VCaP (cell line): ENCODE measurements around the gene SEC14L5.

Experiments
- H3K27ac ChIP-seq: fragments of 450-650 bp; 2 replicates; pipeline ENCODE4 v1.5.1; 2017
- TF ChIP-seq, protein P1 (sequence below): fragments of 450-650 bp; conservative IDR thresholded peaks from 2 replicates; pipeline ENCODE4 v1.5.1; 2017; ENCODE audit warnings: mild to moderate bottlenecking, moderate library complexity

SEC14L5 gene

GRCh38 chr16:4937782-4938682 lies 20.1 kb upstream of the SEC14L5 start:
- TF ChIP-seq, protein P1, sequence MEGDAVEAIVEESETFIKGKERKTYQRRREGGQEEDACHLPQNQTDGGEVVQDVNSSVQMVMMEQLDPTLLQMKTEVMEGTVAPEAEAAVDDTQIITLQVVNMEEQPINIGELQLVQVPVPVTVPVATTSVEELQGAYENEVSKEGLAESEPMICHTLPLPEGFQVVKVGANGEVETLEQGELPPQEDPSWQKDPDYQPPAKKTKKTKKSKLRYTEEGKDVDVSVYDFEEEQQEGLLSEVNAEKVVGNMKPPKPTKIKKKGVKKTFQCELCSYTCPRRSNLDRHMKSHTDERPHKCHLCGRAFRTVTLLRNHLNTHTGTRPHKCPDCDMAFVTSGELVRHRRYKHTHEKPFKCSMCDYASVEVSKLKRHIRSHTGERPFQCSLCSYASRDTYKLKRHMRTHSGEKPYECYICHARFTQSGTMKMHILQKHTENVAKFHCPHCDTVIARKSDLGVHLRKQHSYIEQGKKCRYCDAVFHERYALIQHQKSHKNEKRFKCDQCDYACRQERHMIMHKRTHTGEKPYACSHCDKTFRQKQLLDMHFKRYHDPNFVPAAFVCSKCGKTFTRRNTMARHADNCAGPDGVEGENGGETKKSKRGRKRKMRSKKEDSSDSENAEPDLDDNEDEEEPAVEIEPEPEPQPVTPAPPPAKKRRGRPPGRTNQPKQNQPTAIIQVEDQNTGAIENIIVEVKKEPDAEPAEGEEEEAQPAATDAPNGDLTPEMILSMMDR = no peak
- H3K27ac ChIP-seq = peak overlapping the region; percentile 55; the same call in 1 of the 2 replicates

- TF ChIP-seq, protein P1 = no peak
- H3K27ac ChIP-seq = no peak overlapping the region
Observed at GRCh38 chr16:4938683-4939030, 19.5 kb upstream of the SEC14L5 start.

GRCh38 chr16:4940719-4941118 lies 17.4 kb upstream of the SEC14L5 start:
- TF ChIP-seq, protein P1 = no peak
- no peak overlapping the region for H3K27ac ChIP-seq

DNA sequence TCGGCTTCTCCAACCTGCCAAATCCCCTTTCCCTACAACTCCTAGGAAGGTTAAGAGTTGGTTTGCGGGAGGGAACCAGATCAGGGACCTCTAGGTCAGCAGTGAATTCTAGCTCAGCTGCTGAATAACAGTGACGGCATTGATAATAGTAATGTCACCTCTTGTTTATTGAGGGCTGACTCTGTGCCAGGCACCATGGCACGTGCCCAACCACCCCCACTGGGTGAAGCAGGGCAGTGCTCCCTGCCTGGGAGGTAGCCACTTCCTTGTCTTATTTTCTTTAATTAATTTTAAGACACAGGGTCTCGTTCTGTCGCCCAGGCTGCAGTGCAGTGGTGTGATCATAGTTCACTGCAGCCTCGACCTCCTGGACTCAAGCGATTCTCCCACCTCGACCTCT lies 15.6 kb upstream of the SEC14L5 start:
- no peak overlapping the region for H3K27ac ChIP-seq
- TF ChIP-seq, protein P1 = no peak

- TF ChIP-seq, protein P1 = no peak
- H3K27ac ChIP-seq = peak overlapping the region; percentile 26
Observed at GRCh38 chr16:4944333-4945281, 13.5 kb upstream of the SEC14L5 start.

- TF ChIP-seq, protein P1 = no peak
- H3K27ac ChIP-seq = peak overlapping the region; percentile 26; the same call in 1 of the 2 replicates
Observed at GRCh38 chr16:4945560-4946502, 12.3 kb upstream of the SEC14L5 start.
